ENCODE results near the gene METTL1. TPM values are rescaled to one million over a fixed set of nuclear protein-coding genes. Genes with fewer than 3 reads are reported as not detected.

Gene METTL1
- total and polyA plus RNA-seq, 9 of the 15 experiments (the other 6 are each of a cell fraction or from before 2014, with no cell fraction given): 12.6 to 65.9 (median 39.2) TPM

- TF ChIP-seq CHD7 (IDR thresholded peaks at IDR 0.05; ENCODE audit: low read depth, low read length) (no peak), RBM15 (IDR thresholded peaks at IDR 0.05; ENCODE audit: insufficient read depth, low read length) (no peak), ARID2 (IDR thresholded peaks at IDR 0.05) (no peak)
These were observed 551 bp downstream of the METTL1 start (continued) for GRCh38 chr12:57771236-57771872.

Measured in K562 (cell line).